ENCODE measurements around the gene C8G.

C8G gene

DNA sequence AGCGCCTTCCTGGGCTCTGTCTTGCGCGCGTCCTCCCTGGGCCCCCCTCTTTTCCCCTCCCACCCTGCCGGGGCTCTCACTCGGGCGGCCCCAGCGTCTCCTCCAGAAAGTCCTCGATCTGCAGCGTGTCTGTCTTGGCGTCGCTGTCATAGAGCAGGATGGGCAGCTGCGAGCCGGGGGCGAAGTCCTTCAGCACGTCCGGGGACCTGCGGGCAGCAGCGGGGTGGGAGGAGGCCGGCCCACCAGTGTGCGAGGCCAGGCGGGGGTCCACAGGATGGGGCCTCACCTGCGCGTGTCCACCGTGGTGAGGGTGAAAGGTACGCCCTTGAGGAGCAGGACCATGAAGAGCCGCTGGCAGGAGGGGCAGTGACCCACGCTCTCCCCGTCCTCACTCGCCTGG, 50.3 kb downstream of the C8G start:
- Histone ChIP-seq H3K4me3 (ENCODE audit: low read length) (no peak overlapping the region), H3K4me2 (ENCODE audit: low read length) (peak overlapping the region; percentile 80), H3K9me3 (replicated peaks; ENCODE audit: low read length) (no peaks in the 10 kb centered on the region), H3K27me3 (ENCODE audit: control insufficient read depth, insufficient read depth, low read length) (no peaks in the 10 kb centered on the region), H3K4me1 (ENCODE audit: control insufficient read depth, insufficient read depth, low read length) (peaks cover 59% of the 10 kb centered on the region), H3K36me3 (ENCODE audit: insufficient read depth, low read length) (no peaks in the 10 kb centered on the region), H3K9ac (ENCODE audit: low read depth, low read length) (no peak overlapping the region)

DNA sequence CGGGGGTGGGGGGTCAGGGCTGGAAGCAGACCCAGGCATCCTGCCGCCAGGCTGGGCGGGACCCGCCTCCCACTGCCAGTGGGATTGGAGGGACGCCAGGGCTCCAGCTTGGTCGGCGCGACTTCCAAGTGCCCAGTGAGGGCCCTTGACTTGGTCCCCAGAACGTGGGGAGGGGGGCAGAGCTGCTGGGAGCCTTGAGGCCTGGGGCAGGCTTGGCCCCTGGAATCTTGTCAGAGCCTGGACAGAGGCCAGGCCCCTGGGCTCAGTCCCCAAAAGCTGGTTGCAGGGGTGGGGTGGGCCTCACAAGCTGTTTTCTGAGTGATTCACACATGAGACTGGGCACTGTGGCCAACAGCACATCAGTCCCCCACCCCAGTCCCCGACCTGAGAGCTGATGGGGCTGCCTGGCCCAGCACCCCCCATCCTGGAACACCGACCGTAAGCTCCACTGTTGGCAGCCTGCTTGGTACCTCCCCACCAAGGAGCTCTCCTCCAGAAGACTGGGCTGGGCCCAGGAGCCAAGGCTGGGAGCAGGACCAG, 50.8 kb downstream of the C8G start:
- peak overlapping the region; percentile 55 for H3K4me3 ChIP-seq (ENCODE audit: low read length)
- no peaks in the 10 kb centered on the region for H3K36me3 ChIP-seq (ENCODE audit: insufficient read depth, low read length)
- H3K27me3 ChIP-seq (ENCODE audit: control insufficient read depth, insufficient read depth, low read length), result no peaks in the 10 kb centered on the region
- peak overlapping the region; percentile 80 for H3K4me2 ChIP-seq (ENCODE audit: low read length)
- H3K4me1 ChIP-seq (ENCODE audit: control insufficient read depth, insufficient read depth, low read length), result peaks cover 62% of the 10 kb centered on the region
- H3K9me3 ChIP-seq (replicated peaks; ENCODE audit: low read length), result no peaks in the 10 kb centered on the region
- H3K9ac ChIP-seq (ENCODE audit: low read depth, low read length), result peak overlapping the region; percentile 52
